HG02943 (cell line): ENCODE data around the gene BICC1.
"Not testable (repeated sequence)": the region's sequence is repeated elsewhere in the genome, so short reads cannot be mapped to it uniquely, and the experiment has no call there.

Experiments used
- ATAC-seq: cut with Tn5 transposase; IDR thresholded peaks from one replicate; pipeline ENCODE4 v1.9.1; 2021; ENCODE audit warnings: mild to moderate bottlenecking, low read depth, moderate library complexity; ENCODE audit not compliant: unreplicated experiment

BICC1 gene

DNA sequence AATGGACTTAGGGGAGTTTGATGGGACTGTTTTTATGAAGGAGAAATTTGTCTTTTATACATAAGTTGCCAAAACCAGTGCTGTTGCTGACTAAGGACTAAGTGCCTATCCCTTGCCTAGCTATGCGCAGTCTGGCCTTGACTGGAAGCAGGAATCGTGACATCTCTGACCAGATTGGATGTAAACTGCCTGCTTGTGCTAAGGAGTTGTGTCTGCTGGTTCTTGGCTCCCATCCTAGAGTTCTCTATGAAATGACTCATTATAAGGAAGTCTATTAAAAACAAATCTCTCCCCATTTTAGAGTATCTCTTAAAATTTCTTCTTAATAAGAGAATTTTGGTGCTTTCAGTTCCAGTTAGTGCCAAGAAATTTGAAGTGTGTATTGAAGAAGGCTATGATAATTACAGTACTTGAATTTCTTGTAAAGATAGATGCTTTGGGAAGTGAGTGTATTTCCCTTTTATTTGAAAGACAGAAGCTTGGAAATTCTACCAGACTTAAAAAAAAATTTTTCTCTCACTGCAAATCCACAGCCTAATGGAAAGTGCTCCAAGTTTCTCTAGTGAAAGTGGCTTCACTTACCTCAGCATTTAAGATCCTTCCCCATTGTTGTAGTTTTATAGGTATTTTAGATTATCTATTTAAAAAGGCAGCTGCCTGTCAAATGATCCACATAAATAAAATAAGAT, 77.6 kb downstream of the BICC1 start:
- ATAC-seq, result no peak

- no peak for ATAC-seq
These were observed 78.3 kb downstream of the BICC1 start for GRCh38 chr10:58590924-58591323.

GRCh38 chr10:58593008-58593407, 80.3 kb downstream of the BICC1 start:
- ATAC-seq, result no peak

- not testable (repeated sequence) for ATAC-seq
These were observed 84.5 kb downstream of the BICC1 start for GRCh38 chr10:58597211-58597610.

DNA sequence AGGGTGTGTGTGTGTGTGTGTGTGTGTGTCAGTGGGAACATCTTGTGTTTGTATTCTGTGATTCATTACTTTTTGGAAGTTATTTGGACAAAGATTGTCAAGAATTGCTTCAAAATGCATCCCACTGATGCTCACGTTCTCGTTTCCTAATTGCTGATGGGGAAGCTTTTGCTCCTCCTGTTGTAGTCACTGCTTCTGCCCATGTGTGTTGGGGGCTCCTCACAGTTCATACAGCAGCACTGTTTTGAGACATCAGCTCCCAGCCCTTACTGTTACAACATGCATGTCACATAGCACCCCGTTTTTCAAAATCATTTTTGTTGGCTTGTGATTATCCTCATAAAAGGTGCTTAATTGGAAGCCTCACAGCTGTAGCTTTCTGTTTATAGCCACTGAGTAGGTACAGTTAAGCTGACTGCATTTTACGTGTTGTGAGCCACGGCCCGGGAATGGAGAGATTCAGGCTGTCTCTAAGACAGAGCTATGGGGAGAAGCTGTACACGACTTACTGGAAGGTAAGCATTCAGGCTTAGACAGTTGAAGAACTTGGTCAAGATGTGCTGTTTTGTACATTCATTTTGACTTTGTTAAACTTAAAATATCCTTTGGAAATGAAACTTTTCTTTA, 87.4 kb downstream of the BICC1 start:
- ATAC-seq, result no peak

GRCh38 chr10:58608351-58608750, 95.7 kb downstream of the BICC1 start:
- no peak for ATAC-seq

DNA sequence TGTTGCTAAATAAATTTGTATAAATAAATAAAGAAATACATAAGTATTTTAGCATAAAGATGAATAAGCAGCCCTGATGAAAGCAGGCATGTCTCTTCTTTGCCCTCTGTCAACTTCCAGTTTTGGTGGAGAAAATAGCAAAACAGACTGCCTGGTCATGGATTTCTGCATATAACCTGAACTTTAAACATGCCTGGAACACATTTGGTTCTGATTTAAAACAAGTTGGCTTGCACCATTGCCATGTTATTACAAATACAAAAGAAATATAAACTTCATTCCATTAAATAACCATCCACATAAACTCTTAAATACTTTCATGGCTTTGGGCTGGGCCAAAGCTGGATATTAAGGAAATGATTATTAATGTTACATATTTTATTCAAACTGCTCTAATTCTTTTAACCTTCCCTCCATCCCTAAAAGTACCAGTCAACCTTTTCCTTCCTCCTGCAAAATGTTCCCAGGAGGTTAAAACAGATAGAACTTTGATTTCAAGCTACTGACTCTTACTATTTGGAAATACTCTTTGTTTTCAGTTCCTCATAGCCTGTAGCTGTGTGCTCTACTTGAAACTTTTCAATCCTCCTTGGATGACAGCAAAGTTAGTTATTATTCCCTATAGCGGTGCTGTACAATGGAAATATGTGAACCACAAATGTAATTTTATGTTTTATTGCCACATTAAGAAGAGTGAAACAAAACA, 96.3 kb downstream of the BICC1 start:
- no peak for ATAC-seq

DNA sequence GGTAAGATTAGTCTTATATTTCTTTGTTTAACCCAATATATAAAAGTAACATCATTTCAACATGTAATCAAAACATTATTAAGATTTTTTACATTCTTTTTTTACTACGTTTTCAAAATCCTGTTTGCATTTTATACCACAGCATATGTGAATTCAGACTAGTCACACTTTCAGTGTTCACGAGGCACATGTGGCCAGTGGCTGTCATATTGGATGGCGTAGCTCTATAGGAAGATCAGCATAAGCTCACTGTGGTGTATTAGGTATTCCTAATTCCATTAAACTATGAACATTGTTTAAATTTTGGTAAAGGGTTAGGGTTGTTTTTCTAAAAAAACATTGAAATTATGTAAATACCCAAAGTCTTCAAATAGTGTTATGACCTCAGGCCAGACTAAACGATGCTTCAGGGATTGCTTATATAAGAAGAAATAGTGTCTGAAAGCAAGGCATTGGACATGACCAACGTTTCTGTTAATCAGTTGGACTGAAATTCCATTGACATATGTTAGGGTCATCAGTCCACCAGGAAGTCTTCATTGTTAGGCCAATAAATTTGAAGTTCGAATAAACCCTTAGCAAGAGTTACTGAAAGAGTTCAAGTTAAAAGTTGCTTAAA, 97.0 kb downstream of the BICC1 start:
- ATAC-seq, result no peak

DNA sequence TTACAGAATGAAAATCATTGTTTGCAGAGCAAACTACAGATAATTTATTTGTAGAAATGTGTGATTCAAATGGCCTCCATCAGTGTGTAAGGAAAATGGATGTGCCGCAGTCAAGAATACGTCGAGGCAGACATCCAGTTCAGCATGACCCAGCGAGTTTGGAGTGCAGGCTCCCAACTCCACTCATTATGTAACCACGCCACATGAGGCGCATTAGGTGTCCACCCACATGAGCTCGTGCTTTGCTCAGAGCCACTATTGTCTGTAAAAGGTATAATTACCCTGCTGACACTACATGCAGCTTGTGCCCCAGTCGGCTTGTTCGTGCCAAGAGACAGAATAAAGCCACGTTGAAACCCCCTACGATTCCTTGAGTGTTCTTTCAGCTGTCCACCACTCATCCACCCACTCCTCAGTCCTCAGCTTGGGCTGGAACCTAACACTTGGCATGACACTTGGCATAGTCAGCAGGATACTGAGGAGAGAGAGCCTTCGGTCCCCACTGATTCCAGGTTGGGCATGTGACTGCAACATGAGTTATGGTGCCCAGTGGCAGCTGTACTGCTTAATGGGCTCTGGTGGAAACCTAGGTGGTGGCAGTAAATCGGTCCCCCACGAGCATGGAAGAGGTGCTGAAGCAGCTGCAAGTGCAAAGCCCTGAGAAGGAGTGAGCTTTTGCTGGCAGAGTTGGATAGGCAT, 102.7 kb downstream of the BICC1 start:
- no peak for ATAC-seq

DNA sequence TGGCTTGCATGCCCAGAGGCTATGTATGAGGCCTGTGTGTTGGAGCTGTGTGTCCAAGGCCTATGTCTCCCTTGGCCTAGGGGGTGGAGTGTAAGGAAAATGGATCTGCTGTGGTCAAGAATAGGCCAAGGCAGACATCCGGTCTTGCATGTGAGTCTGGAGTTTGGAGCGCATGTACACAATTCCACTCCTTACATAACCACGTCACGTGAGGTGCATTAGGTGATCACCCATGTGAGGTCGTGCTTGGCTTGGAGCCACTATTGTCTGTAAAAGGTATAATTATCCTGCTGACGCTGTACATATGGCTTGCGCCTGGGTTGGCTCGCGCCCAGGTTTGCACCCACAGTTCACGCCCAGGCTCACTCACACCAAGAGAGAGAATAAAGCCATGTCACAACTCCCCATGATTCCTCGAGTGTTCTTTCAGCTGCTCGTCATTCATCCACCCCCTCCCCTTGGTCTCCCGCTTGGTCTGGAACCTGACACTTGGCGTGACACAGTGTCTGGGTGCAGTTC, 105.5 kb downstream of the BICC1 start:
- no peak for ATAC-seq

- ATAC-seq, result no peak
These were observed 108.9 kb downstream of the BICC1 start for GRCh38 chr10:58621379-58622077.

DNA sequence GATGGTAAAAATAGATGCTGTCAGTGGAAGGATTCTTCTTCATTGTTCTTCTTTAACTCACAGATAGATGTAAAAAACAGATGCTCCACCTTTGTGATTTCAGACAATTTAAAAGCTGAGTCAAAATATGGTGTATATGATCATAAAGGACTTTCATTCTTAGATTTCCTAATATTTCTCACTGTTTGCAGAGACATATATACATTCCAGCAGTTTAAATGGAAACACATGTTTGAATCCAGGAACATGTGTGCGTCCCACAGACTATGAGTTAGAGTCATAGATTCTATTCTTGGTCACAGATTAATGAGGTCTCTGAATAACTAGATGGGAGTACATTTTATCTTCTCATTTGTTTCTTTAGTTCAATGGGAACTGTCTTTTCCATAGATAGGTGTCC, 109.6 kb downstream of the BICC1 start:
- no peak for ATAC-seq

DNA sequence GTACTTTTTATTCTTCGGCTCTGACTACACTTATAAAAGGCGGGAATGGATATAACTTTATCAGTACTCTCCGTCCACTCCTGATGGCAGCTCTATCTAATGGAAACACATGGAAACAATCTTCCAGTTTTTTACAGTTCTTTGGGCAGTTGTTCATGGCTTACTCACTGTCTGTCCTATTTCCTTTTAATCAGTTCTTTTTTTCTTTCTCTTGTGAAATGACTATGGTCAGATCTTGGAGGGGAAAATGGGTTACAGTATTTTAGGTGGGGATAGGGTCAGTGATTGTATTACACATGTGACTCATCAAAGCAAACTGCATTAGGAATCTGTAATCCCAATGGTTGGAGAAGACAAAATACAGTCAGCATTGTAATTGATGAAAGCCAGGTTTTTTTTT, 112.4 kb downstream of the BICC1 start:
- ATAC-seq, result no peak

DNA sequence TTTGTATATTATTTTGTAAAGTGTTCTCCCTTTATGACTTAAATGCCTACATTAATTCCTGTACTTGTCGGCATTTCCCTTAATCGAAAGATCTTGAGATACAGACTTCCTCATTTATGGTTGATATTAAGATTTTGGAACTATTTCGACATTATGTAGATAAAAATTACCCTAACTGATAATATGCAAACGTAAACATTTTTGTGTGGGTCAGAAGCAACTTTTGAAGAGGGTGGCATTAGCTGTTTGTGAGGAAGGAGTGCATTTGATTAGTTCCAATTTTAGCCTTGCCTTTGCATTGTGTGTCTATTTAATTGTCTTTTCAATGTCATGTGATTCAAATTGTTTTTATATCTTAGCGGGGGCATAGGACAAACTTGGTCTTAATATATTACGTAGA, 114.7 kb downstream of the BICC1 start:
- no peak for ATAC-seq

- no peak for ATAC-seq
These were observed 119.0 kb downstream of the BICC1 start for GRCh38 chr10:58631715-58632114.

DNA sequence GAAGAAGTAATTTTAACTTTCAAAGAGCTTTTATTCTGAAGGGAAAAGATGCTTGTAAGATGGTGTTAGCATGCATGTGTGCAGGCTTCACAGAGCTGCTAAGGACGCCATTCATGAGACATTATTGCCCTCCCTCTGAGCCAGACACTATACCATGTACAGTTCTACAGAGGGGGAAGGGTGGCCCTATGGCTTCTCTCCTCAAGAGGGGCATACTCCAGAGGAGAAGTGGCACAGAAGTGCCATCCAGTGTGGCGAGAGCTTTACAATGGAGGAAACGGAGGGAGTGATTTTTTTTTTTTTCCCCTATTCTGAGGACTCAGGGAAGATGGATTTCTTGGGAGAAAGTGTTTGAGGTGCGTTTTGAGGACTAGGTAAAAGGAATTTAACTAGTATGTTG, 119.5 kb downstream of the BICC1 start:
- no peak for ATAC-seq

GRCh38 chr10:58637352-58637751, 124.7 kb downstream of the BICC1 start:
- no peak for ATAC-seq

DNA sequence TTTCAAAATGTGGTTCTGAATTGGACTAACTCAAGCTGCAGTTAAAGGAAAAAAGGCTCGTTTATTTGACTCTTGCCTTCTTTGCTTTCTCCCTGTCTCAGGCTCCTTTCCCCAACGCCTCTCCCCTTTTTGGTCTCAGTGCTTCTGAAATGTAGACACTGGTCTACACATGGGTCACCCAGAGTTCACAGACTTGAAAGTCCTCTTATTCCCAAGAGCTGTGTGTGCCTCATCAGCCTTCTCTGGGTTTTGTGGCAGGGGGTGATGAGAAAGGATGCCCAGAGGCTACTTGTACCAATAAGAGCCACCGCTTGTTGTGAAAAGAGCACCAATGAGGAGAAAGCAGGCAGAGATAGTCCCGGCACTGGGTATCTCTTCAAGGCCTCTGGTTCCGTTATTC, 125.7 kb downstream of the BICC1 start:
- ATAC-seq, result no peak

- ATAC-seq, result no peak
These were observed 128.4 kb downstream of the BICC1 start for GRCh38 chr10:58641095-58641531.

DNA sequence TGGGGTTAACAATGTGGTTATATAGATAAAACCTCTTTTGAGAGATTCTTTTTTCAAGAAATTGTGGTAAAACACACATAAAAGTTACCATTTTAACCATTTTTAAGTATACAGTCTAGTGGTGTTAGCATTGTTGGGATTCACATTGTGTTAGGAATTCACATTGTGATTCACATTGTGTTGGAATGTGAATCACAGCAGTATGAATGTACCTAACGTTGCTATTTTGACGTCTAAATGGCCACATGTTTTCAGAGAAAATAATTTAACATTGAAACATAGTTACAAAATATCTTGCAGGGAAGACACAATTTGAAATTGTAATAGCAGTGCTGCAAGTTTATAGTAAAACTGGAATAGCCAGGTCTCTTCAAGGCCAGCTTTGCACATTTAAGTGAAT, 129.0 kb downstream of the BICC1 start:
- ATAC-seq, result no peak
